ACHN (cell line): Measurements from ENCODE around the gene DCLRE1A.

Experiments used
- DNase-seq: peaks from one replicate; pipeline ENCODE4 v3.0.0-alpha.2; 2015
- in situ Hi-C: cut with HindIII; loops from 2 replicates; pipeline ENCODE4 v1.10.0; 2017; ENCODE audit warnings: low sequenced_read_pairs, low pct_ligation_motif_present, low pct_unique_long_range_greater_than_20kb

The DCLRE1A gene

GRCh38 chr10:113854013-113854760 is at the start of gene DCLRE1A, which contains the start of gene NHLRC2:
Gene DCLRE1A (minus strand): TSS chr10:113854082. CDS start chr10:113853182, 900 bp downstream.
Gene NHLRC2 (plus strand): TSS chr10:113854661. CDS start chr10:113854873, 212 bp downstream.
- in situ Hi-C loops, result no loop called here
- DNase-seq, result peak; percentile 83

GRCh38 chr10:113899952-113900598 is 46.2 kb upstream of the DCLRE1A start:
- DNase-seq, result no peak
- in situ Hi-C loops, result no loop called here

- in situ Hi-C loops, result no loop called here
- DNase-seq, result no peak
These were observed 44.1 kb upstream of the DCLRE1A start for GRCh38 chr10:113897693-113898618.

GRCh38 chr10:113895018-113895417 is 41.1 kb upstream of the DCLRE1A start:
- no peak for DNase-seq

GRCh38 chr10:113894581-113894980 is 40.7 kb upstream of the DCLRE1A start:
- no peak for DNase-seq
- in situ Hi-C loops, result no loop called here

More at GRCh38 chr10:113895018-113895417, 41.1 kb upstream of the DCLRE1A start:
- in situ Hi-C loops, result no loop called here

GRCh38 chr10:113893570-113893969 is 39.7 kb upstream of the DCLRE1A start:
- in situ Hi-C loops, result no loop called here

GRCh38 chr10:113891476-113891875 is 37.6 kb upstream of the DCLRE1A start:
- in situ Hi-C loops, result no loop called here
- DNase-seq, result no peak

More at GRCh38 chr10:113893570-113893969, 39.7 kb upstream of the DCLRE1A start:
- no peak for DNase-seq

GRCh38 chr10:113890769-113891168 is 36.9 kb upstream of the DCLRE1A start:
- in situ Hi-C loops, result no loop called here
- no peak for DNase-seq

- DNase-seq, result no peak
- in situ Hi-C loops, result no loop called here
These were observed 36.0 kb upstream of the DCLRE1A start for GRCh38 chr10:113889911-113890310.

- in situ Hi-C loops, result no loop called here
- no peak for DNase-seq
These were observed 28.4 kb upstream of the DCLRE1A start for GRCh38 chr10:113882240-113882639.

GRCh38 chr10:113880236-113880635 is 26.4 kb upstream of the DCLRE1A start:
- in situ Hi-C loops, result no loop called here

GRCh38 chr10:113879691-113880090 is 25.8 kb upstream of the DCLRE1A start:
- in situ Hi-C loops, result no loop called here
- no peak for DNase-seq

More at GRCh38 chr10:113880236-113880635, 26.4 kb upstream of the DCLRE1A start:
- peak; percentile 77 for DNase-seq

- no peak for DNase-seq
- in situ Hi-C loops, result no loop called here
These were observed 22.6 kb upstream of the DCLRE1A start for GRCh38 chr10:113876461-113876860.

GRCh38 chr10:113875212-113875611 is 21.3 kb upstream of the DCLRE1A start:
- in situ Hi-C loops, result no loop called here
- DNase-seq, result no peak

- in situ Hi-C loops, result no loop called here
- DNase-seq, result no peak
These were observed 18.5 kb upstream of the DCLRE1A start for GRCh38 chr10:113872139-113873030.

- in situ Hi-C loops, result no loop called here
- no peak for DNase-seq
These were observed 15.9 kb upstream of the DCLRE1A start for GRCh38 chr10:113869789-113870188.

GRCh38 chr10:113867904-113868303 is 14.0 kb upstream of the DCLRE1A start:
- in situ Hi-C loops, result no loop called here
- DNase-seq, result no peak
